Esophagus squamous epithelium (tissue), 5 donors: ENCODE results near the gene CIAO2A. TPM values are rescaled to one million over a fixed set of nuclear protein-coding genes. Genes with fewer than 3 reads are reported as not detected.
"Not testable (repeated sequence)": the region's sequence is repeated elsewhere in the genome, so short reads cannot be mapped to it uniquely, and the experiment has no call there.

Experiments used
- DNase-seq: peaks from one replicate; lab custom pipeline; 2025; lab: John Stamatoyannopoulos, UW
- H3K27ac ChIP-seq, 4 donors: fragments of 200-600 bp; sonication (generic); one replicate each; pipeline ENCODE4 v1.5.1; 2016 to 2019; ENCODE audit warnings: mild to moderate bottlenecking in 1 of 4
- H3K27me3 ChIP-seq, 4 donors: fragments of 200-600 bp; sonication (generic); 1 replicate in 3 of 4; 2 replicates in 1 of 4; pipeline versions ENCODE4 v1.5.1 to v1.6.0; 2017 to 2021; ENCODE audit warnings: antibody characterized with exemption in 1 of 4
- H3K36me3 ChIP-seq, 3 donors: fragments of 200-600 bp; sonication (generic); one replicate each; pipeline ENCODE4 v1.5.1; 2016 to 2019
- H3K4me1 ChIP-seq, 3 donors: fragments of 200-600 bp; sonication (generic); one replicate each; pipeline ENCODE4 v1.5.1; 2017 to 2019
- H3K4me3 ChIP-seq, 4 donors: fragments of 200-600 bp; sonication (generic); 1 replicate in 3 of 4; 2 replicates in 1 of 4; pipeline ENCODE4 v1.5.1; 2016 to 2019; ENCODE audit warnings: mild to moderate bottlenecking in 2 of 4, moderate library complexity in 1 of 4
- H3K9me3 ChIP-seq, 3 donors: fragments of 200-600 bp; sonication (generic); one replicate each; pipeline ENCODE4 v1.5.1; 2016 to 2019
- CTCF ChIP-seq, 6 experiments: fragments of 450-650 bp in 4 of 6; fragments of 200-600 bp in 2 of 6; sonication (generic) in 2 of 6; IDR thresholded peaks; one replicate each; pipeline ENCODE4 v1.5.1; 2016 to 2019; ENCODE audit warnings: antibody characterized with exemption in 6 of 6, mild to moderate bottlenecking in 4 of 6, moderate library complexity in 4 of 6
- POLR2A ChIP-seq, 4 donors: fragments of 450-650 bp; IDR thresholded peaks; one replicate each; pipeline ENCODE4 v1.6.1; 2017; ENCODE audit warnings: antibody characterized with exemption in 4 of 4, mild to moderate bottlenecking in 4 of 4, moderate library complexity in 3 of 4
- WGBS, 2 donors: methylation state at CpG; one replicate each; pipeline ENCODE4 v1.1.5; 2018; 5-methylcytosine and 5-hydroxymethylcytosine counted together
- intact Hi-C: fragments of 100-400 bp; cut with DNase I; formaldehyde crosslinking; loops from one replicate; pipeline ENCODE4 v1.15.0; 2022
- total RNA-seq, 4 donors: library from RNA; depleted of rRNA; stranded (reverse); fragments of >200 nt; gene quantifications; one replicate each; pipeline ENCODE4 v1.1.0, GENCODE V29; 2016
- donor health status: DM: yes; HTN: yes; CAD: no.

The CIAO2A gene
- total RNA-seq, 4 donors from 2014 or later, result 36.6 to 76.6 (median 50.7) TPM

GRCh38 chr15:64112073-64112772 is 18.6 kb upstream of the CIAO2A start:
- no peak for DNase-seq
- Histone ChIP-seq H3K27ac (no peak overlapping the region), H3K27me3 (no peaks in the 10 kb centered on the region), H3K4me1 (peaks cover 0 to 35% (median 0%) of the 10 kb centered on the region in 3 donors), H3K4me3 (no peak overlapping the region), H3K9me3 (no peaks in the 10 kb centered on the region), H3K36me3 (peaks cover 9 to 53% (median 11%) of the 10 kb centered on the region in 3 donors)
- intact Hi-C loops, result no loop called here
- TF ChIP-seq POLR2A (IDR thresholded peaks at IDR 0.05) (no peak), CTCF (IDR thresholded peaks at IDR 0.05) (no peak)
- 70 to 84% methylated on average over 4 of the region's 4 CpGs for WGBS, 2 donors

- H3K4me1 ChIP-seq, result peaks cover 0 to 37% (median 0%) of the 10 kb centered on the region in 3 donors
- H3K27ac ChIP-seq, result no peak overlapping the region
- TF ChIP-seq POLR2A (IDR thresholded peaks at IDR 0.05) (no peak), CTCF (IDR thresholded peaks at IDR 0.05) (no peak)
- no peak overlapping the region for H3K4me3 ChIP-seq
- 61 to 70% methylated on average over 2 to 3 of the region's 3 CpGs for WGBS, 2 donors
- H3K36me3 ChIP-seq, result peaks cover 9 to 48% (median 11%) of the 10 kb centered on the region in 3 donors
- DNase-seq, result no peak
- no peaks in the 10 kb centered on the region for H3K9me3 ChIP-seq
- H3K27me3 ChIP-seq, result no peaks in the 10 kb centered on the region
- intact Hi-C loops, result no loop called here
These were observed 18.0 kb upstream of the CIAO2A start for GRCh38 chr15:64111679-64112050.

GRCh38 chr15:64110950-64111678 is 17.5 kb upstream of the CIAO2A start:
- 78 to 88% methylated on average over 3 of the region's 3 CpGs for WGBS, 2 donors
- Histone ChIP-seq H3K9me3 (no peaks in the 10 kb centered on the region), H3K4me1 (peaks cover 0 to 43% (median 0%) of the 10 kb centered on the region in 3 donors), H3K27ac (no peak overlapping the region), H3K27me3 (no peaks in the 10 kb centered on the region), H3K4me3 (no peak overlapping the region), H3K36me3 (peaks cover 9 to 42% (median 11%) of the 10 kb centered on the region in 3 donors)
- intact Hi-C loops, result no loop called here
- no peak for TF ChIP-seq POLR2A (IDR thresholded peaks at IDR 0.05)
- TF ChIP-seq CTCF (IDR thresholded peaks at IDR 0.05), result no peak
- no peak for DNase-seq

GRCh38 chr15:64110108-64110701 is 16.6 kb upstream of the CIAO2A start:
- H3K27ac ChIP-seq, H3K27me3 ChIP-seq, DNase-seq, H3K4me3 ChIP-seq, H3K9me3 ChIP-seq, intact Hi-C loops: not testable (repeated sequence)
- H3K36me3 ChIP-seq, result peaks cover 6 to 33% (median 11%) of the 10 kb centered on the region in 3 donors
- H3K4me1 ChIP-seq, result peaks cover 3 to 52% (median 4%) of the 10 kb centered on the region in 3 donors
- WGBS, 2 donors, result 82 to 86% methylated on average over 4 of the region's 4 CpGs

GRCh38 chr15:64107337-64107736 is 13.7 kb upstream of the CIAO2A start:
- intact Hi-C loops, result loop anchor here (10.0 kb wide), 1 partner anchor 47 kb away; the partner anchor contains the start of gene SNX22
- Histone ChIP-seq H3K27me3 (no peaks in the 10 kb centered on the region), H3K9me3 (no peaks in the 10 kb centered on the region), H3K4me3 (no peak overlapping the region), H3K36me3 (peaks cover 0 to 5% (median 0%) of the 10 kb centered on the region in 3 donors), H3K4me1 (peaks cover 7 to 60% (median 8%) of the 10 kb centered on the region in 3 donors), H3K27ac (no peak overlapping the region)
- no peak for DNase-seq
- TF ChIP-seq CTCF (IDR thresholded peaks at IDR 0.05), result no peak
- TF ChIP-seq POLR2A (IDR thresholded peaks at IDR 0.05), result no peak
- 86 to 100% methylated on average over 1 of the region's 1 CpG for WGBS, 2 donors
